UCSD-AML1 (cell line): ENCODE results near the gene FBXO31.

Source experiments
- DNase-seq: peaks from one replicate; lab custom pipeline; 2025; ENCODE audit not compliant: unreplicated experiment; lab: John Stamatoyannopoulos, UW

Gene FBXO31

DNA sequence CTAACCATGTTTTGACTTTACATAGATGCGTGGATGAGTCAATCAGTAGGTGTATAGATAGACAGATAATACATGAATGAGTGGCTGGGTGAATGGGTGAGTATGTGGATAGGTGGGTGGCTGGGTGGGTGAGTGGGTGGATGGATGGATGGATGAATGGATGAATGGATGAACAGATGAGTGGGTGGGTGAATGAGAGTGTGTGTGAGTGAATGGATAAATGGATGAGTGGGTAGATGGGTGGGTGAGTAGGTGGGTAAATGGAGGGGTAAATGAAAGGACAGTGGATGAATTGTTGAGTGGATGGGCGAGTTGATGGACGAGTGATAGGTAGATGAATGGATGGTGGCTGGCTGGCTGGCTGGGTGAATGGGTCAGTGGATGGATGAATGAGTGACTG is 89.6 kb downstream of the FBXO31 start:
- DNase-seq, result no peak

DNA sequence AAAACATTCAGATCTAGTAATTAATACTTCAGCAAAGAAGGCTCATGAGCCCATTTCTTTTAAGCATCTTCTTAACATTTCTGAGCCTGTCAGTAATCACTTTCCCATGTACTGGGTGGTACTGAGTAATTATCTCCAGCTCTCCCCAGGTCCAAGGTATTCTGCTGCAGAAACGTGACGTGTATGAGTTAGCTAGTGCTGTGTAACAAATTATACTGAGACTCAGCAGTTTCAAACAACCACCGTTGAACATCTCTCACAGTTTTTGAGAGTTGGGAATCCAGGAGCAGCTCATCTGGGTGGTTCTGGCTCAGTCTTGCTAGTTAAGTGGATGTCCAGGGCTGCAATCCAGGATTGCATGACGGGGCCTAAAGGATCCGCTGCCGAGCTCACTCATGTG is 91.6 kb downstream of the FBXO31 start:
- DNase-seq, result no peak

DNA sequence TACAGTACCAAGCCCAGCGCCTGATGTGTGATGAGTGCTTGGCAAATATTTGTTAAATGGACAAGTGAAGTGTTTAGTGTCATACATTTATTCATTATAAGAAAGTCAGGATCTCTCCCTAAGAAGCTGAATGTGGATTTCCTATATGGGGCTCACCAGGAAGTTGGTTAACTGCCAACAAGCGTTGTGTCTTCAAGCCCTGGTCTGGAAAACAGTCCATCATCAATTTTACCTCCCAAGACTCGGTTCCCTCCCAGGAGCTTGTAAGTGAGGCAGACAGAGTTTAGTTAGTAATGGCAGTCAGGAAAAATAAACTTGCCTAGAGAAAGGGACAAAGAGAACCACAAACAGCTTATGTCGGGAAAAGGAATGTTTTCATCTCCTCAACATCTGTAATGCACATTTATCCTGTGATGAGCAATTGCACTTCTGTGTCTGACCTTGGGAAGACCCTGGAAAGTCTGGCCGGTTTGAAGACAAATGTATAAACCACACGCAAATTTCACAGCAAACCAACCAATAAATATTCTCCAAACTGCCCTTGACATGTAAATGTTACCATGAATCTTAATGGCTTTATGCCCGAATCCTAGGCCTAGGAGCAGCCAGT is 94.7 kb downstream of the FBXO31 start:
- DNase-seq, result no peak

GRCh38 chr16:87286839-87287626 is 96.5 kb downstream of the FBXO31 start:
- DNase-seq, result no peak

DNA sequence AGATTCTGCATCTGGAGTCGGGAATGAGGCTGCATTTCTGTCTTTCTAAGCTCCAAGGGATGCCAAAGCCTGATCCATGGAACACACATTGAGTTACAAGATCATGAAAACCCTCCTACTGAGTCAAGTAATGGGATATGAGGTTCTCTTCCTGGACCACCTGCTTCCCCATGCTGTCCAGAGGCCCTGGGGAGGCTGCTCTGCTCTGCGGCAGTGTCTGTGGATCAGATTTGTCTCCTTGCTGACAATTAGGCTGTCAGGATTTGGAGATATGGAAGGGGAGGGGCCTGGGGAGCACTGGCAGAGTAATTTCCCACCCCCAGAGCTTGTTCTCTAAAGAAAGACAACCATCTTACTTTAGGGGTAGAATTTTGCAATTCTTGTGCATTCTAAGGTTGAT is 99.4 kb downstream of the FBXO31 start:
- DNase-seq, result no peak

- no peak for DNase-seq
Observed at GRCh38 chr16:87279094-87279658, 104.4 kb downstream of the FBXO31 start.

GRCh38 chr16:87278191-87279093 is 105.1 kb downstream of the FBXO31 start:
- peak; percentile 77 for DNase-seq
